Tongue (tissue), 2 donors: Measurements from ENCODE around the gene KXD1. TPM values are rescaled to one million over a fixed set of nuclear protein-coding genes. Genes with fewer than 3 reads are reported as not detected.
"Not testable (repeated sequence)": the region's sequence is repeated elsewhere in the genome, so short reads cannot be mapped to it uniquely, and the experiment has no call there.

Experiments used
- DNase-seq: peaks from one replicate; pipeline ENCODE4 v3.0.0-alpha.2; 2015
- total RNA-seq: library from RNA; depleted of rRNA; stranded (reverse); fragments of >200 nt; gene quantifications from one replicate; pipeline ENCODE4 v1.2.3, GENCODE V29; 2014

Gene KXD1
- 40.7 TPM for total RNA-seq

GRCh38 chr19:18557411-18558201 lies at the start of gene KXD1:
KXD1 (plus strand) TSS chr19:18557870; CDS start chr19:18562057, 4,187 bp downstream.
- DNase-seq = peak; percentile 99

GRCh38 chr19:18508585-18508984 lies 49.1 kb upstream of the KXD1 start:
- DNase-seq = no peak

- no peak for DNase-seq
Measured at GRCh38 chr19:18510216-18510615, 47.5 kb upstream of the KXD1 start.

- DNase-seq = no peak
Measured at GRCh38 chr19:18513868-18514267, 43.8 kb upstream of the KXD1 start.

GRCh38 chr19:18514800-18515682 lies 42.6 kb upstream of the KXD1 start:
- DNase-seq = no peak

- no peak for DNase-seq
Measured at GRCh38 chr19:18515959-18516358, 41.7 kb upstream of the KXD1 start.

- no peak for DNase-seq
Measured at GRCh38 chr19:18517606-18518005, 40.1 kb upstream of the KXD1 start.

- DNase-seq = no peak
Measured at GRCh38 chr19:18518639-18519038, 39.0 kb upstream of the KXD1 start.

GRCh38 chr19:18519962-18520847 lies 37.5 kb upstream of the KXD1 start:
- DNase-seq = peak; percentile 85

GRCh38 chr19:18520848-18521691 lies 36.6 kb upstream of the KXD1 start:
- peak; percentile 47 for DNase-seq

- DNase-seq = no peak
Measured at GRCh38 chr19:18521692-18522123, 36.0 kb upstream of the KXD1 start, which contains the start of gene ELL. ELL (minus strand) TSS chr19:18522070; CDS start chr19:18522055, 15 bp downstream.

GRCh38 chr19:18522124-18522861 lies 35.4 kb upstream of the KXD1 start:
- peak; percentile 100 for DNase-seq

- not testable (repeated sequence) for DNase-seq
Measured at GRCh38 chr19:18522862-18523440, 34.7 kb upstream of the KXD1 start.

GRCh38 chr19:18523841-18524240 lies 33.8 kb upstream of the KXD1 start:
- no peak for DNase-seq

- DNase-seq = no peak
Measured at GRCh38 chr19:18526316-18526715, 31.4 kb upstream of the KXD1 start.

GRCh38 chr19:18529782-18530181 lies 27.9 kb upstream of the KXD1 start:
- DNase-seq = no peak

GRCh38 chr19:18531485-18531884 lies 26.2 kb upstream of the KXD1 start:
- DNase-seq = no peak

GRCh38 chr19:18532168-18532890 lies 25.3 kb upstream of the KXD1 start:
- DNase-seq = no peak

GRCh38 chr19:18533058-18533457 lies 24.6 kb upstream of the KXD1 start:
- DNase-seq = no peak
